ENCODE data around the gene PKD2L1. TPM values are rescaled to one million over a fixed set of nuclear protein-coding genes. Genes with fewer than 3 reads are reported as not detected.

The PKD2L1 gene
- total RNA-seq, 1 donor from 2014 or later: not detected

GRCh38 chr10:100340948-100341847 is 11.2 kb upstream of the PKD2L1 start:
- TF ChIP-seq CTCF (conservative IDR thresholded peaks at IDR 0.05): no peak
- no peaks in the 10 kb centered on the region for H3K9me3 Mint-ChIP-seq
- H3K4me3 Mint-ChIP-seq: no peak overlapping the region
- H3K27ac Mint-ChIP-seq: peak overlapping the region; percentile 55
- H3K36me3 Mint-ChIP-seq: no peaks in the 10 kb centered on the region
- DNase-seq (ENCODE audit: extremely low spot score, unreplicated experiment): no peak
- peaks cover 39% of the 10 kb centered on the region for H3K4me1 Mint-ChIP-seq (ENCODE audit: unreplicated experiment)
- H3K27me3 Mint-ChIP-seq: peaks cover 2% of the 10 kb centered on the region

- no peak for DNase-seq (ENCODE audit: extremely low spot score, unreplicated experiment)
- Mint-ChIP-seq H3K27ac (no peak overlapping the region), H3K27me3 (peaks cover 11% of the 10 kb centered on the region), H3K4me1 (ENCODE audit: unreplicated experiment) (peaks cover 28% of the 10 kb centered on the region), H3K36me3 (no peaks in the 10 kb centered on the region), H3K9me3 (no peaks in the 10 kb centered on the region), H3K4me3 (no peak overlapping the region)
- TF ChIP-seq CTCF (conservative IDR thresholded peaks at IDR 0.05): no peak
These were observed 9.2 kb upstream of the PKD2L1 start for GRCh38 chr10:100339236-100339635.

GRCh38 chr10:100338434-100339036 is 8.5 kb upstream of the PKD2L1 start:
- Mint-ChIP-seq H3K4me3 (no peak overlapping the region), H3K27me3 (peaks cover 18% of the 10 kb centered on the region), H3K9me3 (no peaks in the 10 kb centered on the region), H3K36me3 (no peaks in the 10 kb centered on the region), H3K27ac (no peak overlapping the region), H3K4me1 (ENCODE audit: unreplicated experiment) (peaks cover 28% of the 10 kb centered on the region)
- TF ChIP-seq CTCF (conservative IDR thresholded peaks at IDR 0.05): peak; percentile 92
- DNase-seq (ENCODE audit: extremely low spot score, unreplicated experiment): peak; percentile 82

GRCh38 chr10:100334762-100335161 is 4.7 kb upstream of the PKD2L1 start:
- Mint-ChIP-seq H3K27ac (no peak overlapping the region), H3K9me3 (no peaks in the 10 kb centered on the region), H3K4me1 (ENCODE audit: unreplicated experiment) (peaks cover under 1% of the 10 kb centered on the region), H3K27me3 (peaks cover 49% of the 10 kb centered on the region), H3K36me3 (no peaks in the 10 kb centered on the region), H3K4me3 (no peak overlapping the region)
- no peak for DNase-seq (ENCODE audit: extremely low spot score, unreplicated experiment)
- TF ChIP-seq CTCF (conservative IDR thresholded peaks at IDR 0.05): no peak

GRCh38 chr10:100333661-100334440 is 3.8 kb upstream of the PKD2L1 start:
- Mint-ChIP-seq H3K4me1 (ENCODE audit: unreplicated experiment) (no peaks in the 10 kb centered on the region), H3K36me3 (no peaks in the 10 kb centered on the region), H3K27ac (no peak overlapping the region), H3K9me3 (no peaks in the 10 kb centered on the region), H3K27me3 (peaks cover 58% of the 10 kb centered on the region), H3K4me3 (no peak overlapping the region)
- DNase-seq (ENCODE audit: extremely low spot score, unreplicated experiment): no peak
- TF ChIP-seq CTCF (conservative IDR thresholded peaks at IDR 0.05): no peak
